ENCODE results near the gene ACSS2. TPM values are rescaled to one million over a fixed set of nuclear protein-coding genes. Genes with fewer than 3 reads are reported as not detected.

Gene ACSS2
- total and polyA plus RNA-seq, 8 donors, result 12.2 to 42.5 (median 21.3) TPM

GRCh38 chr20:34916774-34917354, 40.5 kb downstream of the ACSS2 start:
- peaks cover 4 to 9% (median 9%) of the 10 kb centered on the region in 3 donors for H3K4me1 ChIP-seq
- no peaks in the 10 kb centered on the region for H3K9me3 ChIP-seq
- H3K4me3 ChIP-seq, result no peak overlapping the region
- 64 to 70% methylated on average over 2 of the region's 2 CpGs for WGBS, 2 donors
- H3K36me3 ChIP-seq, result no peaks in the 10 kb centered on the region
- no peak for DNase-seq
- intact Hi-C loops (cut with DNase I), result no loop called here
- FAIRE-seq, result no peak
- H3K27me3 ChIP-seq, result no peaks in the 10 kb centered on the region
- ATAC-seq, result peak in 3 of 4 donors; percentile 22 to 67 (median 44)
- no peak overlapping the region for H3K27ac ChIP-seq
- no peak for TF ChIP-seq CTCF (IDR thresholded peaks at IDR 0.05)

GRCh38 chr20:34920055-34920454, 43.6 kb downstream of the ACSS2 start:
- H3K27ac ChIP-seq, result no peak overlapping the region
- ATAC-seq (no peak), FAIRE-seq (no peak), DNase-seq (no peak)
- intact Hi-C loops (cut with DNase I), result no loop called here
- no peak overlapping the region for H3K4me3 ChIP-seq
- peaks cover 4 to 12% (median 9%) of the 10 kb centered on the region in 3 donors for H3K4me1 ChIP-seq
- H3K27me3 ChIP-seq, result no peaks in the 10 kb centered on the region
- no peaks in the 10 kb centered on the region for H3K36me3 ChIP-seq
- no peak for TF ChIP-seq CTCF (IDR thresholded peaks at IDR 0.05)
- no peaks in the 10 kb centered on the region for H3K9me3 ChIP-seq

- ATAC-seq (no peak), DNase-seq (no peak), FAIRE-seq (no peak)
- TF ChIP-seq CTCF (IDR thresholded peaks at IDR 0.05), result no peak
- WGBS, 2 donors, result 84 to 86% methylated on average over 3 of the region's 3 CpGs
- H3K9me3 ChIP-seq, result no peaks in the 10 kb centered on the region
- no peak overlapping the region for H3K27ac ChIP-seq
- intact Hi-C loops (cut with DNase I), result no loop called here
- H3K4me3 ChIP-seq, result no peak overlapping the region
- H3K4me1 ChIP-seq, result peaks cover 0 to 7% (median 0%) of the 10 kb centered on the region in 3 donors
- H3K27me3 ChIP-seq, result no peaks in the 10 kb centered on the region
- no peaks in the 10 kb centered on the region for H3K36me3 ChIP-seq
Measured at GRCh38 chr20:34921436-34921835, 45.0 kb downstream of the ACSS2 start.

GRCh38 chr20:34922654-34923381, 46.4 kb downstream of the ACSS2 start:
- Histone ChIP-seq H3K4me1 (peaks cover 0 to 3% (median 0%) of the 10 kb centered on the region in 3 donors), H3K27ac (peak overlapping the region; percentile 24 to 56 (median 40)), H3K9me3 (no peaks in the 10 kb centered on the region), H3K4me3 (no peak overlapping the region), H3K27me3 (no peaks in the 10 kb centered on the region), H3K36me3 (peaks cover 0 to 6% (median 0%) of the 10 kb centered on the region in 3 donors)
- ATAC-seq (peak; percentile 75 to 94 (median 86)), FAIRE-seq (no peak), DNase-seq (peak in 3 of 6 donors; percentile 34 to 56 (median 35))
- WGBS, 2 donors, result 76 to 77% methylated on average over 5 of the region's 5 CpGs
- no peak for TF ChIP-seq CTCF (IDR thresholded peaks at IDR 0.05)
- intact Hi-C loops (cut with DNase I), result no loop called here

- Histone ChIP-seq H3K4me3 (no peak overlapping the region), H3K4me1 (peaks cover 0 to 3% (median 0%) of the 10 kb centered on the region in 3 donors), H3K36me3 (peaks cover 0 to 12% (median 0%) of the 10 kb centered on the region in 3 donors), H3K9me3 (no peaks in the 10 kb centered on the region), H3K27ac (peak overlapping the region in 3 of 4 donors; percentile 38 to 56 (median 42)), H3K27me3 (no peaks in the 10 kb centered on the region)
- no peak for TF ChIP-seq CTCF (IDR thresholded peaks at IDR 0.05)
- FAIRE-seq (no peak), ATAC-seq (no peak), DNase-seq (no peak)
- intact Hi-C loops (cut with DNase I), result no loop called here
- WGBS, 2 donors, result 96 to 97% methylated on average over 2 of the region's 2 CpGs
Measured at GRCh38 chr20:34923414-34923813, 47.0 kb downstream of the ACSS2 start.
